ENCODE results near the gene MMD.
"Not testable (repeated sequence)": the region's sequence is repeated elsewhere in the genome, so short reads cannot be mapped to it uniquely, and the experiment has no call there.

The MMD gene, protein sequence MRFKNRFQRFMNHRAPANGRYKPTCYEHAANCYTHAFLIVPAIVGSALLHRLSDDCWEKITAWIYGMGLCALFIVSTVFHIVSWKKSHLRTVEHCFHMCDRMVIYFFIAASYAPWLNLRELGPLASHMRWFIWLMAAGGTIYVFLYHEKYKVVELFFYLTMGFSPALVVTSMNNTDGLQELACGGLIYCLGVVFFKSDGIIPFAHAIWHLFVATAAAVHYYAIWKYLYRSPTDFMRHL

DNA sequence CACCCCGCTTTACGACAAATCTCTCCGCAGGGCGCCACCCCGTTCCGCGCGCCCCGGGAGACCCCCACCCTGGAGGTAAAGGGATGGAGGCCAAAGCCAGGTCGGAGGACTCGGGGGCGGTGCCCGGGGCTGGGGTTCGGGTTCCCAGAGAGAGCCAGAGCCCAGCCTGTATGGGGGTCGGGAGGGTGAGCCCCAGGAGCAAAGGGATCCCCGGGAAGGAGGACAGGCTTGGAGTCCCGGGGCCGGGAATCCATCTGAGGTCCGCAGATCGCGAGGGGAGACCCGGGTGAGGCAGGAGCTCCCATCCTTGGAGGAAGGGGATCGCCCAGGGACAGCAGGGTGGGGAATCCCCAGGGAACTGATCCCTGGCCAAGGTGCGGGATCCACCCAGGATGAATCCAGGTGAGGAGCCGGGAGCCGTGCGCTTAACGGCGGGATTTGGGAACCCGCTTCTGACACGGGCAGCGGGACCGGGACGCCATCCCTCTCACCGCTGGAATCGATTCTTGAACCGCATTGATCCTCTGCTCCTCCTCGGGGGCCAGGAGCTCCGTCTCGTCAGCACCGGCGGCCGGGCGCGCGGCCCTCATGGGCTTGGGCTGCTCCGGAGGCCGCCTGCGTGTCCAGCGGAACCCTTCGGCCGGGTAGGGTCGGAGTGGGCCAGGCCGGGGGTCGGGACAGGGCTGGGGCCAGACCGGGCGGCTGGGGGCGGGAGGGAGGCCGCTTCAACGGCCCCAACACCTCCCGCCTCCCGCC is at the start of gene MMD:
Gene MMD, minus strand, starts transcription at position 657 of the 756 bp plus-strand sequence. Its CDS starts 140 bp downstream, at position 517.
- peak; percentile 80 for DNase-seq

DNA sequence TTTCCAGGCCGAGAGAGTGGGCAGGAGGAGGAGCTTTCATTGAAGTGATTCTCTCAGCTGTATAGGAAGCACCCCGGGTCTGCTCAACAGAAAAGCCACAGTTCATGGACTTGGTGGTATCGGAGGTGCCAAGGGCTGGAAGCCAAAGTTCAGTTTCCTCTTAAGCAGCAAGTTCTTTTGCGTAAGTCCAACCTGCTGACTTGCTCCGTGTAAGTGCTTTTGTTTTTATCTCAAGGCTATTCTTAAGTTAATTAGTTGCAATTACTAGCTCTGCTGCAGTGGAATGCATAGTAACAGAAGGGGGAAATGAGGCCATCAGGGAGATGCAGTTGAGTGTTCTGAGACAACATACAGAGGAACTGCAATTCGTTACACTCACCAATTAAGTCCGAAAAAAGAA is 45.0 kb upstream of the MMD start:
- peak; percentile 6 for DNase-seq

DNA sequence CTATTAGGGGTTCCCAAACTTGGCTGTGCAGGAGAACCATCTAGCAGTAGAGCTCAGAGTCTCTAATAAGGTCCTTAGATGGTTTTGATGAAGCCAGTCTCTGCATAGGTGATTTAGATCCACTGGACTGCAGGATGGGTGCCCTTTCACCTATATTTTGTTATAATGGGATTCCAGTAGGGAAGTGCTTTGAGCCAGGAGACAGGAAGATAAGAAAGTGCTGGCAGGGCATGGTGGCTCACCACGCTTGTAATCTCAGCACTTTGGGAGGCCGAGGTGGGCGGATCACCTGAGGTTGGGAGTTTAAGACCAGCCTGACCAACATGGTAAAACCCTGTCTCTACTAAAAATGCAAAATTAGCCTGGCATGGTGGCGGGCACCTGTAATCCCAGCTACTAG is 44.1 kb upstream of the MMD start:
- not testable (repeated sequence) for DNase-seq

DNA sequence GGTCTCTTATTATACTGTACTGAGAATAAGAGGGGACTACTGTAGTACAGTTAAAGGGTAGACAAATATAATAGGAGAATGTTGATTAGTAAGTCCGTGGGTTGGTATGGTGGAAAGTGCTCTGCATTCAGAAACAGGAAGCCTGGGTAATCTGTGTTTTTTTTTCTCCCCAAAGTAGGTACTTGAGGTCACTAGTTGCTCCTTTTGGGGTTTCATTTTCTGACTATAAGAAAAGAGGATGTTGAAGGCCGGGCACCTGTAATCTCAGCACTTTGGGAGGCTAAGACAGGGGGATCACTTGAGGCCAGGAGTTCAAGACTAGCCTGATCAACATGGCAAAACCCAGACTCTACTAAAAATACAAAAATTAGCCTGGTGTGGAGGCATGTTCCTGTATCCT is 42.0 kb upstream of the MMD start:
- no peak for DNase-seq

DNA sequence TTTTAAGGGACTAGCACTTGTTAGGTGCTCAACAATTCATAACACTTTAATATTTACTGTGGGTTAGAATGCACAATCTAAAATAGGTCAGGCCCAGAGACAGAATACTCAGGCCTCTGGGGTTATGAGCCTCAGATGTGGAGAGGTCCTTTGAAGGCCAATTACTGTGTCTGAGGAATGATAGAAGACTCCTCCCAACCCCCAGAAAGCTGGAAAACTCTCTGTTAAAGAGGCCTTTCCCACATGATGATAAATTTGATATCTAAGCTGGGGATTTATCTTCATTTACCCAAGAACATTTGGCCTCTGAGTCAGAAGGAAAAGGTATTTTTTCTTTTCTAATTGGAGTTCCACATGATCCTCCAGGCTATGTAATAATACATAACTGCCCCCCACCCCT is 41.1 kb upstream of the MMD start:
- no peak for DNase-seq

DNA sequence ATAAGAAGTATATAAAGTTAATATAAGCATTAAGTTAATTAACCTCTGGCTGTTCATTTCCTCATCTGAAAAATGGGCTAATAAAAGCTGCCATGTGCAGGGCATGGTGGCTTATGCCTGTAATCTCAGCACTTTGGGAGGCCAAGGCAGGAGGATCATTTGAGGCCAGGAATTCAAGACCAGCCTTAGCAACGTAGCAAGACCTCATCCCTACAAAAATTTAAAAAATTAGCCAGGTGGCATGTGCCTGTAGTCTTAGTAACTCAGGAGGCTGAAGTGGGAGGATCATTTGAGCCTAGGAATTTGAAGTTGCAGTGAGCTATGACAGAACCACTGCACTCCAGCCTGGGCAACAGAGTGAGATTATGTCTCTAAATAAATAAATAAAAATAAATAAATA is 40.6 kb upstream of the MMD start:
- no peak for DNase-seq

DNA sequence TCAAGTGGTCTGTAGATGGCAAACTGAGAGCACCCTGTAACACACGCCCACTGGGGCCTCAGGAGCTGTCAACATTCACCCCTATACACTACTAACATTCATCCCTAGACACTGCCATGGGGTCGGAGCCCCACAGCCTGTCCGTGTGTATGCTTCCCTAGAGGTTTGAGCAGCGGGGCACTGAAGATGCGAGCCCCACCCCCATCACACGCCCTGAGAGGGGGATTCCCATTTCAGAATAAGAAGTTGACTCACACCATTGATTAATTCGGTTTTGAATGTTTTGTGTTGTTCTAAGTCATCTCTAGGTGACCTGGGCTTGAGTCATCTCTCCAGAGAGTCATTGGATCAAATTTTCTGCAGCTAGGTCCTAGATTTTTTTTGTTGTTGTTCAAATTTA is 37.3 kb upstream of the MMD start:
- no peak for DNase-seq

DNA sequence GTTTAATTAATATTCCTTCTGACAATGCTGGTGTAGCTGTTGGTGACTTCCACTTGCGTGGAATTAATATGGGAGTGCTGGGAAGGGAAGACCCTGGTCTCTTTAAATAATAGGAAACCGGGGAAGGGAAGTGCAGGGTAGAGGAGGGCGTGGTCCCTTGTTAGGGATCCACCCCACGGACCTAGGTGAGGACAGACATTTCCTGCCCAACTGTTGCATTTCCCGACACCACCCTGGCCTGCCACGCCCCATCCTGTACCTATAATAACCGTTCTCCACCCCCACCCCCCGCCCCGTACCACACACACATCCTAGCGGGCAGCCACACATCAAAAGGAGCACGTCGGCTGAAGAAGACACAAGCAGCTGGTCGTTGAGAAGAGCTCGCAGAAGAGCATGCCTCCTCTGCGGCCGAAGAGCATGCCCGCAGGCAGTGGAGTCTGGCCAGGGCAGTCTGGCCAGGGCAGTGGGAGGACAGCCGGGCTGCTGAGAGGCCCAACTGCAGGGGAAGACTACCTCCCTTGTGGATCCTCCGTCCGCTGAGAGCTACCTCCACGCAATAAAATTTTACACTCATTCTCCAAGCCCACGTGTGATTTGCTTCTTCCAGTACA is 36.8 kb upstream of the MMD start:
- DNase-seq: peak; percentile 45

DNA sequence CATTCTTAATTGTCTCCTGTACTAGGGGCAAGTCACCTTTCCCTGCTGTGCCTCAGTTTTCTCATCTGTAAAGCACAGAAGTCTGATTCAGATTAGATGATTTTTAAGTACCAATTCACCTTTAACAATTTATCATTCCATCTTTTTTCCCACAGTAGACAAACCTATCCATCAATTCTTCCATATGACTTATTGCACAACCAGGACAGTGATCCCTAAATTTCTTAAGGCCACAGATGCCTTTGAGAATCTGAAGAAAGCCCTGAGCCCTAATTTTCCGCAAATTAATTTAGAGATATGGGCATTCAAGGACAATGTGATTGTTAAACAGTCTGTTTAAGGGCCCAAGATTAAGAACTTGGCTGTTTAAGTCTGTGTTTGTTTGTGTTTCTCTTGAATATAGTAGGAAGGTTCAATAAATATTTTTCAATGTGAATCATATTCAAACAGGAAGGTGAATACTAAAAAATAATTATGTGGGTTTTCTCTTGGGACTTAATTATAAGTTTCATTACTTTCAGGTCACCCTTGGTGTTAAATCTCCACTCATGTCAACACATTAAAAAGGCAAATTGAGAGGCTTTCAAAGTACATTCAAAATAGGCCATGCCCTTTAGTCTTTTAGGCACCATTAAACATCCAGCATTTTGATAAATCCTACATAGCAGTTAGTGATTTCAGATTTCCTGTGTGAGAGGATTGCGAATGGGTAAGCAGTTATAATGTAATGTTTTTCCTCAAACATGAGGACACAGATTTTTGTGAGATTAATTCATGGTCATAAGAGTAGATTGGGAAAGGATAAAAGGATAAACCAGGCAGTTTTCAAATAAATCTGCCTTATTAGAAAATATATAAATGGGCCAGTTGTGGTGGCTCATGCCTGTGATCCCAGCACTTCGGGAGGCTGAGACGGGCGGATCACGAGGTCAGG is 34.9 kb upstream of the MMD start:
- peak; percentile 16 for DNase-seq

DNA sequence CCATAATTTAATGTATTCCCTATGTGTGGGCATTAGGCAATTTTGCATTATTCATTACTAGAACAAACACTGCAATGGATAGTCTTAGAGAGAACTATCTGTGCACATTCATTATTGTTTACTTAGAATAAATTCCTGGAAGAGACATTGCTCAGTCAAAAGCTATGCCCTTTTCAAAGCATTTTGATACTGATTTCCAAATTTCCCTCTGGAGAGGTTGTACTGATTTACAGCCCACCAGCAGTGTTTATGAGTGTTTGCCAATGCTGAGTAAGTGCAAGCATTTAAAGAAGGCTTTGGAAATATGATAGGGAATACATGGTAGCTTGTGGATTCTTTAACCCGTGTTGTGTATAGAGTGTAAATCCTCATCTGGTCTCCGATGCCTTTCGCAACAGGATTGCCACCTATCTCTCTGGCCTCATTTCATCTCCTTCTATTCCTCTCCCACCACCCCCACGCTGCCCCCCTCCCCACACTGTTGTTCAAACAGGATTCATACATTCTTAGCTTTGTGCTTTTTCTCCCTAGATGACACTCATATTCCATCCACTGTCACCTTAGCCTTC is 33.4 kb upstream of the MMD start:
- DNase-seq: peak; percentile 39

DNA sequence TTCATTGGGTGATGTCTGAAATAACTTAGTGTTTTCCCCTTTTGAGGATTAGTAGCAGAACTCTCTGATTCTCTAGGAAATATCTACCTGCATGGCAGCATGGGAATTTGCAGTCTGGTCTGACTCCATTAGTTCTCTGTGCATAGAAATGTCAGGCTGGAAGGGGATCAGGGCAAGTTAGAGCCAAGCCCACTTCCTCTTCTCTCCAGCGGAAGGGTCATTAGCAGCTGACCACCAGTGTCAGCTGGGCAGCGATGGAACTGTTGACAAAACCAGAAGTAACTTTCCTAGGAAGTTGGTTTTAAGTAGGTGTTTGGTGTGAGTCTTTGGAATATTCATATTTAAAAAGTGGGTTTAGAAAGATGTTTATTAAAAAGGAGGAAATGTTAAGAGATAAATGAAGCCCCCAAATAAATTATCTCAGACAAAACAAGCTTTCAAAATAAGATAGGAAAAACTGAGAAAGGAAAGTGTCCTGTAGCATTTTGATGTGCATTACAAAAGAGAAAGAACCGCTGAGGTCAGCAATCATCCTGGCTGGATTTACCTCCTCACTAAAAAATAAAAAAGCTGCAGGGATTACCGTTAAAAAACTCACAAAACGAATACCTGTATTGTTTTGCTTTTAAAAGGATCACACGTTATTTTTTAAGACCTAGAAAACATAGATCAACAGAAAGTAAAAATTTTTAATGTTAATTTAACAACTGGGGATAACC is 32.4 kb upstream of the MMD start:
- no peak for DNase-seq

DNA sequence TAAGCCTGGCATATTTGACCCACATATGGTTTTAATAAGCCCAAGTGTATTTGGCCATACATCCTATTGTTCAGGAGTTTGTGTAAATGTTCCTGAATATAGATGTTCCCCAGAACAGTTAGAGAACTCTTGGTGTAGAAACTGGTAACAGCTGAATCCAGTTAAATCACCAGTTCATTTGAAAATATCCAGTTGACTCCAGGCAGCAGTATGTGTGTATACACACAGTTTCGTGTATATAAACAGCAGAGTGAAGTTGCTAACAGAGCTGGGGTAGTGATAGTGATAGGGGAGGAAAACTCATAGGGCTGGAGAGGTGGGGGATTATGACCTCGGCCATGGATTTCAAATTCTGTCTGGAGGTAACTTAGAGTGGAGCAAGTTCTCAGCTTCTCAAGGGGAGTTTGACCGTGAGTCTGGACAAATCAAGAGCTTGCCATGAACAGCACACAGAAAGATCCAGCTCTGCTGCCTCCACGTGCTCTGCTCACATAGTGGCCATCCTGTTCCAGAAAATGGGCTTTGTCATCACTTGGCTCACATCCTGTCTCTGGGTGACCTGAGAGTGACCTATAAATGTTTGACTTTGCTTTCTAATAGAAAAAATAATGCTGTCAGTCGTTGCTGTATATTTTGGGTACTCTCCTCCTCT is 30.6 kb upstream of the MMD start:
- DNase-seq: peak; percentile 8

DNA sequence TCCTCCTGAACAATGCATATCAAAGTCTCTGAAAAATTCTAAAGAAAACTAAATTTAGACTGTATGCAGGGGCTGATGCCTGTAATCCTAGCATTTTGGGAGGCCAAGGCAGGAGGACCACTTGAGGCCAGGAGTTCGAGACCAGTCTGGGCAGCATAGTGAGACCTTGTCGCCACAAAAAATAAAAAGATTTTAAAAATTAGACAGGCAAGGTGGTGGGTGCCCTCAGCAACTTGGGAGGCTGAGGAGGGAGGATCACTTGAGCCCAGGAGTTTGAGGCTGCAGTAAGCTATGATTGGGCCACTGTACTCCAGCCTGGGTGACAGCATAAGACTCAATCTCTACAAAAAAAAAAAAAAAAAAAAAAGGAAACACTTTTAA is 30.1 kb upstream of the MMD start:
- no peak for DNase-seq

DNA sequence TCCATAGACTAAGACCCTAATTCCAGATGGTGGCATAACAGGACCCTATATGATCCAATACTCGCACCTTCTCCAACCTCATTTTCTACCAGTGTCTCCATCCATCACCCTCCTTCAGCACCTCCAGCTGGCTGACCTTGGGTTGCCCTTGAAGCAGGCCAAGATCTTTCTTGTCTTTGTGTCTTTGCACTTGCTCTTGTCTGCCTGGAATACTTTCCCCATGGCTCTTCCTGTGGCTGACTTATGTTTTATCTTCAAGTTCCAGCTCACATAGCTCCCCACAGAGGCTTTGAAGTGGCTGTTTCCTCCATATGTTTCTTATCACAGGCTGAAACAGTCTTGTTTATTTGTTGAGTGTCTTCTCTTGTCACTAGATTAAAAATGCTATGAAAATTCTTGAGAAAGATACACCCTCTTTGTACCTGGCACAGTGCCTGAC is 29.6 kb upstream of the MMD start:
- no peak for DNase-seq

DNA sequence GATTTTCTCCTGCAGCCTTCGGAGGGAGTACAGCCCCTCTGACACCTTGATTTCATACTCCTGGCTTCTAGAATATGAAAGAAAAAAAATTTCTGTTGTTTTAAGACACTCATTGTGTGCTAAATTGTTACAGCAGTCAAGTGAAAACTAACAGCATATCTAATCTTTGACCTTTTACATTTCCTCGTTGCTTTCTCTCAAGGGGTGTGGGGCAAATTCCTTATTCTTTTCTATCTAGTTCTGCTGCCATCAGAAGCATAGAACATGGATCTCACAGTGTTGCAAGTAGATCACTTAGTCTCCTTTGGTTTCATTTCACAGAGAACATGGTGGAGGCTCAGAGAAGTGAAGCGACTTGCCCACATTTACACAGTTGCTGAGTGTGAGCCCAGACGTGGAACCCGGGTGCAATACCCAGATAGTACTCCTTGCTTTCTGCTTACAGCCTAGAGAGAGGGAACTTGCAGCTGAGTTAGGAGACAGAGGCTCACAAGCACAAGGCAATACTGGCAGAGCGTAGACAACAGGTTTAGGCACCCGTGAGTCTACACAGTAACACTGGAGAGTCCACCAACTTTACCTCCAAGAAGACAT is 28.7 kb upstream of the MMD start:
- no peak for DNase-seq

DNA sequence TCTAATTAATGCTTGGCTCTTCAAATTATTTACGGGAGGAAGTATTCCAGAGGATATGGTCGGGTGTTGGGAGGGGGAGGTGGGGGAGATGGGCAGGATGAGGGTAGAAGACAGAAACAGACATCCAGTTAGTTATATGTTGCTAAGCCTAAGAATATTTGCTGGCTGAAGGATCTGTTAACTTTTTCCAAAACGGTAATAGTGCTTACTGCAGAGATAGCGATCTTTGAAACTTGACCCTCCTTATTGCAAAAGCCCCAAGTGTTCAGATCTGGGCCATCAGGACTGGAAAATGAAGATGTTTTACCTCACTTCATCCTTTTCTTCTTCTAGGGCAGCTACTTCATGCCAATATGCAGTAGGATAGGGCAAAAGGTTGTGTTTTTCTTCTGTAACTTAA is 27.0 kb upstream of the MMD start:
- no peak for DNase-seq

DNA sequence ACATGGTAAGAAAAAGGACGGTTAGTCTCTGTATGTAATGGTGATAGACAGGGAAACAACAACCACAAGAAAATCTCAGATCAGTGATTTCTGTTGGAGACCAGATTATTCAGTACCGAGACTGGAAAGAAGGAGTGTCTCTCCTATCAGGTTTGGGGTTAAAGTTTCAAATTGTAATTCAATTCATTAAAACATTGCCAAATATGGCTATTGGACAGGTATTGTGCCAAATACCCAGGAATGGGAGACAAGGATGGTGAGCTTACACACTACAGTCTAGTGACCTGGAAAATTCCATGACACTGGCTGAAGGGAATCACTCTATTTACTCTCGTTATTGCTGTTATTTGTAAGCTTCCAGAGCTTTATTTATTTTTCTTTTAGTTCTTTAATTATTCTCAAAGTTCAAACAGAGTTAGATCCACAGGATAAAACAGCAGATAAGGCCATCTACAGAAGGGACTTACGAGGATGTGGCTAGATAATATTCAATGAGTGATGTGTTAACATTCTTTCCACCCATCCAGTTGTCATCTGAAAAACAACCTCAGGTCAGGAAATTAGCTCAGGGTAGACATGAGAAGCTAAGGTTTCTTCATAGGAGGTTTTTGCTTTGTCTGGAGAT is 25.1 kb upstream of the MMD start:
- DNase-seq: no peak

DNA sequence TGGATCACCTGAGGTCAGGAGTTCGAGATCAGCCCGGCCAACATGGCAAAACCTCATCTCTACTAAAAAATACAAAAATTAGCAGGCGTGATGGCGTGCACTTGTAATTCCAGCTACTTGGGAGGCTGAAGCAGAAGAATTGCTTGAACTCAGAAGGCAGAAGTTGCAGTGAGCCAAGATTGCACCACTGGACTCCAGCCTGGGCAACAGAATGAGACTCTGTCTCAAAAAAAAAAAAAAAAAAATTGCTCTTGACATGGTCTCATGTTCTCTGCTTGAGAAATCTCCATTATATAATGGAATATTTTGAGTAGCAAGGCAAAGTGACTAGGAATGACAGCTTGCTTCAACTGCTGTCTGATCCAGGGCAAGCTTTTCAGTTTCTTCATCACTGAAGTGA is 24.4 kb upstream of the MMD start:
- DNase-seq: not testable (repeated sequence)

DNA sequence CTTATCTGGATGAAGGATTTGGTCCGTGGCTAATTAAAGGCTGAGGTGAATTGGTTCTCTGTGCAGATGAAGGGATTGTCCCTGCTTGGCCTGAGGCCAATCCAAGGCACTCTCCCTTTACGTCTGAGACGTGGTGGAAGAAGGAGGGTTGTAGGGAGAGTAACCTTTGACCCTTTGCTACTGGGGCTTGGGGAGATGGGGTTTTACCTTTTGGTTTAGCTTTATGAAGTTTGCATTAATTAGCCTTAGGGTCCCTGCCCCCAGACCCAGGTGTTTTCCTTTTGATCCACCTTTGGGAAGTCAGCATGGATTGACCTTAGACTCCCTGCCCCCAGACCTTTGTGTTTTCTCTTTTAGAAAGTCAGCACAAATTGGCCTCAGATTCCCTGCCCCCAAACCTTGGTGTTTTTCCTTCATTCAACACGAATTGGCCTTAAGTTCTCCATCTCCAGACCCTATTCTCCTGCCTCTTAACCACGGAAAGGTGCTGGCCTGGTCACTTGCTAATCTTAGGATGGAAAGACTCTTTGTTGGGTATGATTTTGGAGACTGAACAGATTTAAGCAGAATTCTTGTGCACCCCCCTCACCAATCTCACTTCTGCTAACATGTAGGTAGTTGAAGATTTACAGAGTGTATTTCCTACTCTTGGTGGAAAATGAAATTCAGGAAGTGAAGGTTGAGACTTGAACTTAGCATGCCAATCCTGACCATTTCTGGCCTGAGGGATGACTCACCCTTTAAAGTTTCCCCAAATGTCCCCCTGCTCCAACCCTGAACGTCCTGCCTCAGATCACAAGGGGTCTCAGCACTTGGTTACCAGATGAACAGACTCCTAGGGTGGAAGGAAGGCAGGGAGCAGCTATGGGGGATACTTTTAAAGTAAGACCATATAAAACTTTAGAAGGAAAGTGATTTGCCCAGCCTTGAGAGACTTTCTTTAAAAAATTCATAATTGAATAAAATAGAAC is 23.1 kb upstream of the MMD start:
- no peak for DNase-seq

Data from NCI-H69 (cell line).